ENCODE data around the gene ASAP3.

DNA sequence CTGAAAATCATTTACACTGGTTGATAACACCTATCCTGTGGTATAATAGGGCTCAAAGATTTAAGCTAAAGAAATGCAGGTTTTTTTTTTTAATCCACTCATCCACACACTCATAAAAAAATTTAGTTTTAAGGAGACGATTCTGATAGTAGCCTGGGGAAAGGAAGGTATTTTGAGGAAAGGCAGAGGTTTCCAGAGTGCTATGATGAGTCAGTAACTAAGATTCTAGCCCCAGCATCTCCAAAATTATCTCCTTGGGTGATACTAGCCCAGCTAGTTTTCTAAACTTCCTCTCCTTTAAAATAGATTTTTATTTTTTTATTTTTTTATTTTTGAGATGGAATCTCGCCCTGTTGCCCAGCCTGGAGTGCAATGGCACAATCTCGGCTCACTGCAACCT is 20.7 kb downstream of the ASAP3 start:
- no peak for TF ChIP-seq EZH2 (IDR thresholded peaks at IDR 0.05)
- no peak for TF ChIP-seq EZH2phosphoT487 (IDR thresholded peaks at IDR 0.05)

Measured in neural progenitor cell (in vitro differentiated cells).